OCI-M2 (cell line): Measurements from ENCODE around the gene FERD3L.

ENCODE experiments used
- DNase-seq: peaks from one replicate; lab custom pipeline; 2025; ENCODE audit not compliant: unreplicated experiment; lab: John Stamatoyannopoulos, UW

FERD3L gene

GRCh38 chr7:19101472-19101871, 43.7 kb downstream of the FERD3L start:
- no peak for DNase-seq

GRCh38 chr7:19099924-19100323, 45.3 kb downstream of the FERD3L start:
- no peak for DNase-seq

- DNase-seq, result no peak
Measured at GRCh38 chr7:19099194-19099593, 46.0 kb downstream of the FERD3L start.

GRCh38 chr7:19098510-19098909, 46.7 kb downstream of the FERD3L start:
- DNase-seq, result no peak

GRCh38 chr7:19097165-19098055, 47.8 kb downstream of the FERD3L start:
- DNase-seq, result no peak

- DNase-seq, result no peak
Measured at GRCh38 chr7:19095353-19095860, 49.8 kb downstream of the FERD3L start.
